Spleen (tissue), 11 donors: ENCODE measurements around the gene EPM2A. TPM values are rescaled to one million over a fixed set of nuclear protein-coding genes. Genes with fewer than 3 reads are reported as not detected.

Experiments used
- DNase-seq: peaks from one replicate; pipeline ENCODE4 v3.0.0-alpha.2; 2020
- H3K27ac ChIP-seq, 8 donors: fragments of 200-600 bp; sonication (generic) in 7 of 8; 1 replicate in 4 of 8; 2 replicates in 4 of 8; pipeline versions ENCODE4 v1.5.0 to v1.8.0; 2016 to 2021; ENCODE audit warnings: inconsistent platforms in 4 of 8, mild to moderate bottlenecking in 4 of 8, moderate library complexity in 1 of 8
- H3K27me3 ChIP-seq, 7 donors: fragments of 200-600 bp; sonication (generic) in 6 of 7; replicated peaks in 1 of 7; 1 replicate in 4 of 7; 2 replicates in 3 of 7; pipeline versions ENCODE4 v1.5.0 to v1.8.0; 2016 to 2021; ENCODE audit warnings: inconsistent platforms in 3 of 7, mild to moderate bottlenecking in 1 of 7
- H3K36me3 ChIP-seq, 6 donors: fragments of 200-600 bp; sonication (generic) in 5 of 6; 1 replicate in 4 of 6; 2 replicates in 2 of 6; pipeline versions ENCODE4 v1.5.0 to v1.8.0; 2016 to 2021; ENCODE audit warnings: inconsistent platforms in 2 of 6
- H3K4me1 ChIP-seq, 6 donors: fragments of 200-600 bp; sonication (generic) in 5 of 6; 1 replicate in 3 of 6; 2 replicates in 3 of 6; pipeline versions ENCODE4 v1.5.0 to v1.8.0; 2016 to 2021; ENCODE audit warnings: inconsistent platforms in 3 of 6
- H3K4me3 ChIP-seq, 8 donors: fragments of 200-600 bp; sonication (generic) in 7 of 8; 1 replicate in 4 of 8; 2 replicates in 4 of 8; pipeline versions ENCODE4 v1.5.0 to v1.8.0; 2016 to 2021; ENCODE audit warnings: inconsistent platforms in 4 of 8, mild to moderate bottlenecking in 4 of 8, moderate library complexity in 2 of 8
- H3K9me3 ChIP-seq, 8 donors: fragments of 200-600 bp; sonication (generic) in 7 of 8; 1 replicate in 4 of 8; 2 replicates in 4 of 8; pipeline versions ENCODE4 v1.5.0 to v1.8.0; 2016 to 2021; ENCODE audit warnings: inconsistent platforms in 4 of 8
- CTCF ChIP-seq, 11 experiments: fragments of 200-600 bp in 7 of 11; fragments of 450-650 bp in 4 of 11; sonication (generic) in 4 of 11; IDR thresholded peaks in 8 of 11; conservative IDR thresholded peaks in 3 of 11; 1 replicate in 7 of 11; 2 replicates in 4 of 11; pipeline versions ENCODE4 v1.4.0 to v1.8.0; 2016 to 2021; ENCODE audit warnings: antibody characterized with exemption in 11 of 11, inconsistent platforms in 4 of 11, mild to moderate bottlenecking in 1 of 11
- POLR2A ChIP-seq, 3 donors: fragments of 450-650 bp; IDR thresholded peaks; one replicate each; pipeline ENCODE4 v1.5.1; 2017; ENCODE audit warnings: antibody characterized with exemption in 3 of 3, mild to moderate bottlenecking in 1 of 3
- POLR2AphosphoS5 ChIP-seq, 3 donors: sonication (generic); formaldehyde crosslinking; IDR thresholded peaks; one replicate each; pipeline ENCODE4 v1.5.1; 2017; ENCODE audit warnings: antibody characterized with exemption in 3 of 3
- WGBS, 5 donors: extraction: QIAGEN DNeasy Blood & Tissue Kit in 3 of 5; methylation state at CpG; one replicate each; pipeline versions ENCODE4 v1.1.5 to v1.1.7; 2013 to 2018; 5-methylcytosine and 5-hydroxymethylcytosine counted together
- intact Hi-C: fragments of 100-400 bp; cut with DNase I; formaldehyde crosslinking; loops from one replicate; pipeline ENCODE4 v1.15.0; 2023; ENCODE audit warnings: low total_unique reads
- polyA plus RNA-seq, 3 donors: library from polyadenylated mRNA; stranded (reverse); fragments of 200-250 nt; gene quantifications; one replicate each; pipeline ENCODE4 v1.2.1, GENCODE V29; 2013
- total RNA-seq, 7 donors: library from RNA; depleted of rRNA in 3 of 7; stranded (reverse); fragments of >200 nt in 3 of 7; fragmentation: NEBNext Ultra II Directional in 4 of 7; extraction: Animal tissue kit (Norgen Biotek cat#: 25700) in 4 of 7; gene quantifications; one replicate each; pipeline versions ENCODE4 v1.1.0 to v1.2.1, GENCODE V29; 2016 to 2021
- donor health status: healthy with polysubstance abuse.
- donor health status: DM: no; HTN: no; CAD: no; lungs with moderate emphysema.
- donor health status: DM: no; HTN: no; CAD: no.
- donor health status: Bipolar disorder and iron deficiency.
- donor health status: healthy.
- donor health status: DM: no; HTN: no; CAD: no.
- donor health status: DM: yes; HTN: yes; CAD: no.

The EPM2A gene
- total and polyA plus RNA-seq, 10 donors: 4.3 to 15.5 (median 8.9) TPM

- no peak overlapping the region for H3K4me3 ChIP-seq
- 95 to 99% (median 97%) methylated on average over 6 of the region's 6 CpGs for WGBS, 5 donors
- intact Hi-C loops: no loop called here
- no peak overlapping the region for H3K27ac ChIP-seq
- TF ChIP-seq POLR2A (IDR thresholded peaks at IDR 0.05) (no peak), CTCF (IDR thresholded peaks at IDR 0.05 in 8 of 11, conservative IDR thresholded peaks at IDR 0.05 in 3 of 11) (no peak), POLR2AphosphoS5 (IDR thresholded peaks at IDR 0.05) (no peak)
- H3K36me3 ChIP-seq: peaks cover 0 to 18% (median 0%) of the 10 kb centered on the region in 6 donors
- DNase-seq: no peak
- peaks cover 0 to 8% (median 0%) of the 10 kb centered on the region in 6 donors for H3K4me1 ChIP-seq
- no peaks in the 10 kb centered on the region for H3K27me3 ChIP-seq
- H3K9me3 ChIP-seq: no peaks in the 10 kb centered on the region
These were observed 102.3 kb downstream of the EPM2A start for GRCh38 chr6:145632971-145633370.

- TF ChIP-seq CTCF (IDR thresholded peaks at IDR 0.05 in 8 of 11, conservative IDR thresholded peaks at IDR 0.05 in 3 of 11) (no peak), POLR2AphosphoS5 (IDR thresholded peaks at IDR 0.05) (no peak), POLR2A (IDR thresholded peaks at IDR 0.05) (no peak)
- H3K36me3 ChIP-seq: peaks cover 0 to 30% (median 9%) of the 10 kb centered on the region in 6 donors
- intact Hi-C loops: no loop called here
These were observed 103.9 kb downstream of the EPM2A start for GRCh38 chr6:145631374-145631773.

GRCh38 chr6:145630598-145630997, 104.7 kb downstream of the EPM2A start:
- no peak for DNase-seq
- TF ChIP-seq POLR2A (IDR thresholded peaks at IDR 0.05): no peak
- TF ChIP-seq POLR2AphosphoS5 (IDR thresholded peaks at IDR 0.05): no peak
- no peak for TF ChIP-seq CTCF (IDR thresholded peaks at IDR 0.05 in 8 of 11, conservative IDR thresholded peaks at IDR 0.05 in 3 of 11)
- Histone ChIP-seq H3K27ac (no peak overlapping the region), H3K36me3 (peaks cover 0 to 30% (median 9%) of the 10 kb centered on the region in 6 donors), H3K4me1 (peaks cover 0 to 8% (median 0%) of the 10 kb centered on the region in 6 donors), H3K4me3 (no peak overlapping the region), H3K9me3 (no peaks in the 10 kb centered on the region), H3K27me3 (no peaks in the 10 kb centered on the region)
- WGBS, 5 donors: 87 to 99% (median 95%) methylated on average over 3 of the region's 3 CpGs
- intact Hi-C loops: no loop called here

More at GRCh38 chr6:145631374-145631773, 103.9 kb downstream of the EPM2A start:
- Histone ChIP-seq H3K27me3 (no peaks in the 10 kb centered on the region), H3K4me1 (peaks cover 0 to 8% (median 0%) of the 10 kb centered on the region in 6 donors), H3K9me3 (no peaks in the 10 kb centered on the region), H3K27ac (no peak overlapping the region), H3K4me3 (no peak overlapping the region)
- no peak for DNase-seq

GRCh38 chr6:145629478-145629877, 105.8 kb downstream of the EPM2A start:
- Histone ChIP-seq H3K4me1 (peaks cover 0 to 8% (median 0%) of the 10 kb centered on the region in 6 donors), H3K9me3 (no peaks in the 10 kb centered on the region), H3K36me3 (peaks cover 0 to 30% (median 9%) of the 10 kb centered on the region in 6 donors), H3K27me3 (no peaks in the 10 kb centered on the region), H3K4me3 (no peak overlapping the region), H3K27ac (no peak overlapping the region)
- no peak for DNase-seq
- intact Hi-C loops: no loop called here
- 68 to 98% (median 90%) methylated on average over 4 of the region's 4 CpGs for WGBS, 5 donors
- TF ChIP-seq POLR2AphosphoS5 (IDR thresholded peaks at IDR 0.05): no peak
- TF ChIP-seq POLR2A (IDR thresholded peaks at IDR 0.05): no peak
- no peak for TF ChIP-seq CTCF (IDR thresholded peaks at IDR 0.05 in 8 of 11, conservative IDR thresholded peaks at IDR 0.05 in 3 of 11)
